Measurements from ENCODE around the gene STARD5. TPM values are rescaled to one million over a fixed set of nuclear protein-coding genes. Genes with fewer than 3 reads are reported as not detected.
"Not testable (repeated sequence)": the region's sequence is repeated elsewhere in the genome, so short reads cannot be mapped to it uniquely, and the experiment has no call there.

Gene STARD5
- total RNA-seq, 2 donors from 2014 or later, result 32.7 to 36.4 TPM

- intact Hi-C loops (cut with DNase I, micrococcal nuclease), result no loop called here
- no peak for DNase-seq
- ATAC-seq, result no peak
Observed at GRCh38 chr15:81339321-81339720, 15.4 kb upstream of the STARD5 start.

- intact Hi-C loops (cut with DNase I, micrococcal nuclease), result no loop called here
- no peak for DNase-seq
- no peak for ATAC-seq
Observed at GRCh38 chr15:81338170-81339007, 14.4 kb upstream of the STARD5 start.

GRCh38 chr15:81337713-81338157, 13.8 kb upstream of the STARD5 start:
- intact Hi-C loops (cut with DNase I, micrococcal nuclease), result no loop called here
- DNase-seq, result no peak

GRCh38 chr15:81337241-81337640, 13.3 kb upstream of the STARD5 start:
- intact Hi-C loops (cut with DNase I, micrococcal nuclease), result no loop called here
- DNase-seq, result no peak
- no peak for ATAC-seq

More at GRCh38 chr15:81337713-81338157, 13.8 kb upstream of the STARD5 start:
- no peak for ATAC-seq

- ATAC-seq (no peak), DNase-seq (peak in 1 of 2 donors; percentile 21)
- intact Hi-C loops (cut with DNase I, micrococcal nuclease), result no loop called here
Observed at GRCh38 chr15:81336568-81336967, 12.6 kb upstream of the STARD5 start.

GRCh38 chr15:81335631-81336030, 11.7 kb upstream of the STARD5 start:
- DNase-seq (no peak), ATAC-seq (no peak)
- intact Hi-C loops (cut with DNase I, micrococcal nuclease), result no loop called here

GRCh38 chr15:81334768-81335435, 11.0 kb upstream of the STARD5 start:
- DNase-seq, result no peak
- intact Hi-C loops (cut with DNase I, micrococcal nuclease), result loop anchor here in 1 of 2 donors (5.0 kb wide), 1 partner anchor 58 kb away; no protein-coding TSS in a partner anchor
- peak; percentile 65 for ATAC-seq

GRCh38 chr15:81333363-81333762, 9.4 kb upstream of the STARD5 start:
- ATAC-seq (no peak), DNase-seq (no peak)
- intact Hi-C loops (cut with DNase I, micrococcal nuclease), result loop anchor here in 1 of 2 donors (5.0 kb wide), 1 partner anchor 56 kb away; no protein-coding TSS in a partner anchor

GRCh38 chr15:81332326-81332725, 8.4 kb upstream of the STARD5 start:
- DNase-seq, result no peak
- no peak for ATAC-seq
- intact Hi-C loops (cut with DNase I, micrococcal nuclease), result loop anchor here in 1 of 2 donors (5.0 kb wide), 1 partner anchor 55 kb away; no protein-coding TSS in a partner anchor

GRCh38 chr15:81331600-81331999, 7.7 kb upstream of the STARD5 start:
- DNase-seq (no peak), ATAC-seq (no peak)
- intact Hi-C loops (cut with DNase I, micrococcal nuclease), result loop anchor here in 1 of 2 donors (5.0 kb wide), 1 partner anchor 54 kb away; no protein-coding TSS in a partner anchor

- ATAC-seq, DNase-seq: not testable (repeated sequence)
- intact Hi-C loops (cut with DNase I, micrococcal nuclease), result loop anchor here in 1 of 2 donors (5.0 kb wide), 1 partner anchor 54 kb away; no protein-coding TSS in a partner anchor
Observed at GRCh38 chr15:81331141-81331540, 7.2 kb upstream of the STARD5 start.

- no peak for ATAC-seq
- no peak for DNase-seq
- intact Hi-C loops (cut with DNase I, micrococcal nuclease), result loop anchor here in 1 of 2 donors (5.0 kb wide), 1 partner anchor 53 kb away; no protein-coding TSS in a partner anchor
Observed at GRCh38 chr15:81330366-81331090, 6.6 kb upstream of the STARD5 start.

- intact Hi-C loops (cut with DNase I, micrococcal nuclease), result loop anchor here in 1 of 2 donors (10.0 kb wide), 1 partner anchor 55 kb away; no protein-coding TSS in a partner anchor
- ATAC-seq (no peak), DNase-seq (no peak)
Observed at GRCh38 chr15:81329446-81329845, 5.5 kb upstream of the STARD5 start.

GRCh38 chr15:81327516-81327915, 3.6 kb upstream of the STARD5 start:
- ATAC-seq (no peak), DNase-seq (no peak)

GRCh38 chr15:81326466-81327212, 2.7 kb upstream of the STARD5 start:
- ATAC-seq (no peak), DNase-seq (no peak)
- intact Hi-C loops (cut with DNase I, micrococcal nuclease), result loop anchor here in 1 of 2 donors (10.0 kb wide), 1 partner anchor 52 kb away; no protein-coding TSS in a partner anchor

More at GRCh38 chr15:81327516-81327915, 3.6 kb upstream of the STARD5 start:
- intact Hi-C loops (cut with DNase I, micrococcal nuclease), result loop anchor here in 1 of 2 donors (10.0 kb wide), 1 partner anchor 53 kb away; no protein-coding TSS in a partner anchor

- no peak for DNase-seq
- ATAC-seq, result peak; percentile 29
- intact Hi-C loops (cut with DNase I, micrococcal nuclease), result loop anchor here in 1 of 2 donors (10.0 kb wide), 1 partner anchor 49 kb away; no protein-coding TSS in a partner anchor
Observed at GRCh38 chr15:81323559-81323943, 390 bp downstream of the STARD5 start.

- intact Hi-C loops (cut with DNase I, micrococcal nuclease), result loop anchor here in 1 of 2 donors (10.0 kb wide), 1 partner anchor 48 kb away; no protein-coding TSS in a partner anchor
- ATAC-seq (peak; percentile 57), DNase-seq (peak; percentile 43 to 66)
Observed at GRCh38 chr15:81322676-81323253, 1.2 kb downstream of the STARD5 start.

Data from left colon (tissue), 2 donors.